Esophagus (tissue), 2 donors: ENCODE data around the gene EEF2. TPM values are rescaled to one million over a fixed set of nuclear protein-coding genes. Genes with fewer than 3 reads are reported as not detected.
A peak's percentile ranks its signal among the peaks of the same experiment; 100 is the strongest.

Experiments used
- H3K27ac ChIP-seq, 2 donors: one replicate each; pipeline ENCODE4 v1.5.1; 2013; ENCODE audit warnings: low read depth in 2 of 2, mild to moderate bottlenecking in 2 of 2, inconsistent platforms in 1 of 2, low read length in 1 of 2, moderate library complexity in 1 of 2
- H3K27me3 ChIP-seq, 2 donors: one replicate each; pipeline ENCODE4 v1.6.1; 2013; ENCODE audit warnings: low read length in 2 of 2, control low read depth in 1 of 2, mild to moderate bottlenecking in 1 of 2; ENCODE audit not compliant: insufficient read depth in 2 of 2, control insufficient read depth in 1 of 2
- H3K36me3 ChIP-seq, 2 donors: one replicate each; pipeline ENCODE4 v1.6.1; 2013; ENCODE audit warnings: low read length in 1 of 2; ENCODE audit not compliant: control insufficient read depth in 2 of 2, insufficient read depth in 2 of 2
- H3K4me1 ChIP-seq, 2 donors: one replicate each; pipeline ENCODE4 v1.6.1; 2013; ENCODE audit warnings: low read length in 1 of 2; ENCODE audit not compliant: control insufficient read depth in 2 of 2, insufficient read depth in 2 of 2
- H3K4me3 ChIP-seq, 2 donors: one replicate each; pipeline ENCODE4 v1.5.1; 2013; ENCODE audit warnings: low read length in 2 of 2, mild to moderate bottlenecking in 2 of 2, low read depth in 1 of 2, moderate library complexity in 1 of 2
- H3K9me3 ChIP-seq, 2 donors: one replicate each; pipeline ENCODE4 v1.6.1; 2013; ENCODE audit warnings: mild to moderate bottlenecking in 2 of 2, low read depth in 1 of 2, low read length in 1 of 2, moderate library complexity in 1 of 2; ENCODE audit not compliant: control insufficient read depth in 2 of 2, insufficient read depth in 1 of 2
- WGBS, 2 donors: extraction: QIAGEN DNeasy Blood & Tissue Kit; methylation state at CpG; one replicate each; pipeline ENCODE4 v1.1.7; 2013; 5-methylcytosine and 5-hydroxymethylcytosine counted together
- polyA plus RNA-seq, 2 donors: library from polyadenylated mRNA; stranded (reverse); fragments of 200-250 nt; gene quantifications; one replicate each; pipeline ENCODE4 v1.2.3, GENCODE V29; 2013
- donor health status: healthy with polysubstance abuse.
- donor health status: Bipolar disorder and iron deficiency.

Gene EEF2
- polyA plus RNA-seq, 2 donors: 494 to 820 TPM

GRCh38 chr19:3981373-3981735 is 3.9 kb downstream of the EEF2 start:
- Histone ChIP-seq H3K27me3 (no peaks in the 10 kb centered on the region), H3K36me3 (peaks cover 56 to 75% of the 10 kb centered on the region in 2 donors), H3K27ac (no peak overlapping the region), H3K4me1 (peaks cover 3 to 24% of the 10 kb centered on the region in 2 donors), H3K9me3 (no peaks in the 10 kb centered on the region), H3K4me3 (no peak overlapping the region)
- WGBS, 2 donors: 85 to 89% methylated on average over 10 of the region's 10 CpGs

- WGBS, 2 donors: 84 to 87% methylated on average over 31 of the region's 31 CpGs
- Histone ChIP-seq H3K4me3 (no peak overlapping the region), H3K27me3 (no peaks in the 10 kb centered on the region), H3K4me1 (peaks cover 3 to 24% of the 10 kb centered on the region in 2 donors), H3K9me3 (no peaks in the 10 kb centered on the region), H3K36me3 (peaks cover 64 to 80% of the 10 kb centered on the region in 2 donors), H3K27ac (peak overlapping the region in 1 of 2 donors; percentile 16)
Measured at GRCh38 chr19:3980353-3981251, 4.7 kb downstream of the EEF2 start.

DNA sequence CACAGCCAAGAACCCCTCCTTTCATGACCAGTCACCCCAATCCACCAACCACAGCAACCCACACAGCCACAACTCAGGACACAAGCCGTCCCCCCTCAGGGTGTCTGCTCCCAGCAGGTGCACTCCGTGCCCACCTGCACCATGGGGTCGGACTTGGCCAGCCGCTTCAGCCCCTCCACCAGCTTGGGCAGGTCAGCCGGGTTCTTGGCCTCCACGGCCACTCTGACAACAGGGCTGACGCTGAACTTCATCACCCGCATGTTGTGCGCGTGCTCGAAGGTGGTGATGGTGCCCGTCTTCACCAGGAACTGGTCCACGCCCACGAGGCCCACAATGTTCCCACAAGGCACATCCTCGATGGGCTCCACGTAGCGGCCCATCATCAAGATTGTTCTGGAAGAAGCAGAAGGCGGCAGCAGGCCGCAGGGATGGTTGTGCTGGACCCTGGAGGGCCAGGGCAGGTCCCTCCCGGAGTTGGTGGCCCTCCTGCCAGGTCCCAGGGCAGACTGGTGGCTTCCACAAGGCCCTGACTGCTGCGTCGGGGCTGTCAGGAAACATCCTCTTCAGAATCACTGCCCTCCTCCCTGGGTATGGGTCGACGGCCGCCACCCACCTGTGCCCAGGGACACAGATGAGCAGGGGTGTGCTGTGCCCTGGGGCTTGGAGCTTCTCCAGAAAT is 5.5 kb downstream of the EEF2 start:
- H3K4me1 ChIP-seq: peaks cover 3 to 24% of the 10 kb centered on the region in 2 donors
- no peaks in the 10 kb centered on the region for H3K9me3 ChIP-seq
- H3K4me3 ChIP-seq: no peak overlapping the region
- H3K27ac ChIP-seq: no peak overlapping the region
- H3K27me3 ChIP-seq: no peaks in the 10 kb centered on the region
- WGBS, 2 donors: 86 to 88% methylated on average over 25 of the region's 25 CpGs
- H3K36me3 ChIP-seq: peaks cover 64 to 83% of the 10 kb centered on the region in 2 donors

DNA sequence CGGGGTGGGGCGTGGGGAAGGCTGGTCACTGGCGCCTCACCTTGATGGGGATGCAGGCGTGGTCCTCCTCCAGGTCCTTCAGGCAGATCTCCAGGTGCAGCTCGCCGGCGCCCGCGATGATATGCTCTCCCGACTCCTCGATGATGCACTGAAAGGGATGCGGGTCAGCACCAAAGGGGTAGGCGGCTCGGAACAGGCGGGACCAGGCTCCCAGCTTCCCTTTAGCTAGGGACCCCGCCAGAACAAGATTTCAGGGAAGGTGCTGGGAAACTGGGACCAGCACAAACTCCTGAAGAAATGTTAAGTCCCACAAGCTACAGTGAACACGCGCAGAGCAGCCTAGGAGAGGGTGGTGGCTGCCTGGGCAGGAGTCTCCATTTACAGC is 6.0 kb downstream of the EEF2 start:
- H3K4me3 ChIP-seq: no peak overlapping the region
- H3K27me3 ChIP-seq: no peaks in the 10 kb centered on the region
- no peaks in the 10 kb centered on the region for H3K9me3 ChIP-seq
- H3K27ac ChIP-seq: no peak overlapping the region
- peaks cover 64 to 83% of the 10 kb centered on the region in 2 donors for H3K36me3 ChIP-seq
- 91% methylated on average over 18 of the region's 18 CpGs for WGBS, 2 donors
- peaks cover 3 to 24% of the 10 kb centered on the region in 2 donors for H3K4me1 ChIP-seq

DNA sequence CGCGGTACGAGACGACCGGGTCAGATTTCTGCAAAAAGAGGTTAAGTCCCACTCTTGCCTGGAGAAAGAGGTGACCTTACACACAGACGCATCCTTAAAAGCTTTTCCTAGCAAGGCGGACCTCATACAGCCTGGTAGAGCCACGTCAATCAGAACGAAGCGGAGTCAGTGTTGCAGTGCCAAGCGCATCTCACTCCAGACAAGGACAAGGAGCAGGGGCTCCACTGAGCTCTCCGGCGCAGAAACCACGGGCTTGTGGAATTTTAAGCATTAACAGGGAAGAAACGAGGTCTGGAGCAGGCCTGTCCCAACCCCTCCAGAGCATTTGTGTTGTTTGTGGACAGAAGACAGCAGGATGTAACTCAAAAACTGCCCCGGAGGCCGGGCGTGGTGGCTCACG is 7.1 kb downstream of the EEF2 start:
- Histone ChIP-seq H3K4me3 (no peak overlapping the region), H3K27me3 (no peaks in the 10 kb centered on the region), H3K36me3 (peaks cover 63 to 72% of the 10 kb centered on the region in 2 donors), H3K27ac (no peak overlapping the region), H3K9me3 (no peaks in the 10 kb centered on the region), H3K4me1 (peaks cover 3 to 14% of the 10 kb centered on the region in 2 donors)
- 89 to 90% methylated on average over 19 of the region's 19 CpGs for WGBS, 2 donors

DNA sequence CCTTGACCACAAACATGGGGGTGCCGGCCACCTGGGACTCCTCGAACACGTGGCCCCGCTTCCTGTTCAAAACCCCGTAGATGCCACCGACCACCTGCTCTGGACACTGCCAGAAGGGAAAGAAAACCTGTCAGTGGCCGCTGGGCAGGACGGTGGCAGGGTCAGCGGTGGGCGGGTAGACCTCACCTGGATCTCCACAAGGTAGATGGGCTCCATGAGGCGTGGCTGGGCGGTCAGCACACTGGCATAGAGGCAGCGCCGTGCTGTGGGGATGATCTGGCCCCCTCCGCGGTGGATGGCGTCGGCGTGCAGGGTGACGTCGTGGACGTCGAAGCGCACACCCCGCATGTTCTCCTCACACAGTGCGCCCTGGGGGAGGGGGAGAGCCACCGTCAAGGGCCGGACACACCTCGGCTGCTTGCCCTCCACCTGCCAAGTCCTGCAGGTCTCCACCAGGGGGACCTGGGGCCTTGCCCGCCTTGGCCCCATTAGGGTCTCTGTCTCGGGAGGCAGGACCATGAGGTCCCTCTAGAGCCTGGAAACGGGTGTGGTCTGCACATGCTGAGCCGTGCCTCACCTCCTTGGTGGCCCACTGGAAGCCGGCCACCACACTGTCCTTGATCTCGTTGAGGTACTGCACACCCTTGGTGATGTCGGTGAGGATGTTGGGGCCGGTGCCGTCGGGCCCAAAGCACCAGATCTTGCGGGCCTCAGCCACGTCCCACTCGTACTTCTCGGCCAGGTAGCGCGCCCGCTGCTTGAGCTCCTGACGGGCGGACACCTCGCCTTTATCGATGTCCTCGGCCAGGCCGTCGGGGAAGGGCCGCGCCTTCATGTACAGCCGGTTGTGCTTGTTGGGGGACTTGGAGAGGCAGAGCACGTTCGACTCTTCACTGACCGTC is 7.8 kb downstream of the EEF2 start:
- Histone ChIP-seq H3K4me1 (peaks cover 0 to 8% of the 10 kb centered on the region in 2 donors), H3K27ac (no peak overlapping the region), H3K9me3 (no peaks in the 10 kb centered on the region), H3K36me3 (peaks cover 57 to 66% of the 10 kb centered on the region in 2 donors), H3K4me3 (no peak overlapping the region), H3K27me3 (no peaks in the 10 kb centered on the region)
- 88 to 90% methylated on average over 59 of the region's 59 CpGs for WGBS, 2 donors

GRCh38 chr19:3976495-3977241 is 8.6 kb downstream of the EEF2 start:
- WGBS, 2 donors: 90 to 91% methylated on average over 29 of the region's 29 CpGs
- Histone ChIP-seq H3K4me1 (peaks cover 0 to 3% of the 10 kb centered on the region in 2 donors), H3K9me3 (no peaks in the 10 kb centered on the region), H3K36me3 (peaks cover 49 to 57% of the 10 kb centered on the region in 2 donors), H3K4me3 (no peak overlapping the region), H3K27me3 (no peaks in the 10 kb centered on the region), H3K27ac (no peak overlapping the region)

GRCh38 chr19:3975637-3976087 is 9.6 kb downstream of the EEF2 start:
- WGBS, 2 donors: 83 to 86% methylated on average over 14 of the region's 14 CpGs
- Histone ChIP-seq H3K4me1 (peaks cover 0 to 5% of the 10 kb centered on the region in 2 donors), H3K36me3 (peaks cover 40 to 47% of the 10 kb centered on the region in 2 donors)

More at GRCh38 chr19:3975637-3976087, 9.6 kb downstream of the EEF2 start:
- no peaks in the 10 kb centered on the region for H3K27me3 ChIP-seq
- no peaks in the 10 kb centered on the region for H3K9me3 ChIP-seq
- no peak overlapping the region for H3K4me3 ChIP-seq
- no peak overlapping the region for H3K27ac ChIP-seq
